Measurements from ENCODE around the gene NHERF2.
A peak's percentile ranks its signal among the peaks of the same experiment; 100 is the strongest.

The NHERF2 gene

DNA sequence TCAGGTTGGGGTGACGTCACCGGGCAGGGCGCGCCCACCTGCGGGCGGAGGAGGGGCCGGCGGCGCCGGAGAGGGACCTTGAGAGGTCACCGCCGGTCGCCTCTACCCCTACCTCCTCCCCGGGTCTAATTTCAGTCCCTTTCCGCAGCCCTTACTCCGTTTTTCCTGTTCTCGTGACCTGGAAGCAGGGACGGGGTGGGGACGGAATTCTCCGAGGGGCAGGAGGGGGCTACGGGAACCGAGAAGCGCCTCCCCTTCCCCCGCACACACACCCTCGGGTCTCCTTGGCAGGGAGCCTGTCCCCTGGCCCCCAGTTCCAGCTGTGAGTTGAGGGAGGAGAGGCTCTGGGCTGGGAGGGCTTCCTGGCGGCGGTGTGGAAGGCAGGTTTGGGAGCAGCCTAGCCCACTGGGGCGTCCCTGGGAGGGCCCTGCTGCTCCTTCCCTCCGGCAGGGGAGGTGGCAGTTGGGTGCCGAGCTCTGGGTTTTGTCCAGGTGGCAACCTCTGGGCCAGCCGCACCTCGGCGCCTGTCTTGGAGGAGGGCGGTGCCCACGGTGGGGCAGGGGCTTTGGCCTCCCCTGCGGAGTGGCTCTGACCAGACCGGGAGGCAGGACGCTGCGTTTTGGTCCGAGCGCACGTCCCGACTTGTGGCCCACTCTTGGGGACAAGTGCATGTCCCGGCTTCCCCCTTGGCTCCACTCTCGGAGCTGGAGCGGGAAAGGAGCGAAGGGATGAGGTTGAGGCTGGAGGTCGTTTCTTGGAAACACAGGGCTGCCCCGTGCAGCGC is 36.2 kb upstream of the NHERF2 start:
- no peak for DNase-seq (ENCODE audit: low read depth in 2 of 3, low spot score in 1 of 3)

DNA sequence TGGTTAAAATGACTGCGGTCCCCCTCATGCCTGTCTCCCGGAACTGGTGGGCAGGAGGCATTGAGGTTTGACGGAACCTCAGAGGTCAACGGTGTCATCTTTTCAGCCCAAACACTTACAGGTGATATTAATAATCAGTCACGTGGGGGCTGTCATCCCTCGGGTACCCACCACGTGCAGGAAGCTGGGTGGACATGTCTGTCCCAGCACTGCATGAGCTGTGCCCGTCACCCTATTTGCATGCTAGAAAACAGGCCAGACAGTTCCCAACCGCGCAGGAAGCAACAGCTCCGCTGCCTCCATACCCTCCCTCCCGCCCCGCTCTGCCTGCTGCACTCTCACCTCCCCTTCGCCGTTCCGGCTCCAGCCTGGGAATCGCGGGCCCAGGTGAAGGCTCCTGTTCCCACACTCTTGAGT is 35.6 kb upstream of the NHERF2 start:
- DNase-seq (ENCODE audit: low read depth in 2 of 3, low spot score in 1 of 3) = no peak

DNA sequence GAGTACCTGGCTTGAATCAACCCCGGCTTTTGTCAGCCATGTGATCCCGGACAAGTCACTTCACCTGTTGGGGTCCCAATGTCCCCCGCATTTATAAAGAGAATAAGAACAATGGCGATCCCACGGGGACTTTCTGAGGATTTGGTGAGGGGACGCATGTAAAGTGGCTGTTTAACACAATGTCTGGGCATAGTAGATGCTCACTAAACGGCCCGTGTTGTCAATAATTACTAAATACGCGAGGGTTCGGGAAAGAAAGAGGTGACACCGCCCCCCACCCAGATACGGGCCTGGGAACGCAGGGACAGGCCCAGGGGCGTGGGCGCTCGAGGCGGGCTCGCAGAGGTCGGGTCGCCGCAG is 35.1 kb upstream of the NHERF2 start:
- DNase-seq (ENCODE audit: low read depth in 2 of 3, low spot score in 1 of 3) = no peak

DNA sequence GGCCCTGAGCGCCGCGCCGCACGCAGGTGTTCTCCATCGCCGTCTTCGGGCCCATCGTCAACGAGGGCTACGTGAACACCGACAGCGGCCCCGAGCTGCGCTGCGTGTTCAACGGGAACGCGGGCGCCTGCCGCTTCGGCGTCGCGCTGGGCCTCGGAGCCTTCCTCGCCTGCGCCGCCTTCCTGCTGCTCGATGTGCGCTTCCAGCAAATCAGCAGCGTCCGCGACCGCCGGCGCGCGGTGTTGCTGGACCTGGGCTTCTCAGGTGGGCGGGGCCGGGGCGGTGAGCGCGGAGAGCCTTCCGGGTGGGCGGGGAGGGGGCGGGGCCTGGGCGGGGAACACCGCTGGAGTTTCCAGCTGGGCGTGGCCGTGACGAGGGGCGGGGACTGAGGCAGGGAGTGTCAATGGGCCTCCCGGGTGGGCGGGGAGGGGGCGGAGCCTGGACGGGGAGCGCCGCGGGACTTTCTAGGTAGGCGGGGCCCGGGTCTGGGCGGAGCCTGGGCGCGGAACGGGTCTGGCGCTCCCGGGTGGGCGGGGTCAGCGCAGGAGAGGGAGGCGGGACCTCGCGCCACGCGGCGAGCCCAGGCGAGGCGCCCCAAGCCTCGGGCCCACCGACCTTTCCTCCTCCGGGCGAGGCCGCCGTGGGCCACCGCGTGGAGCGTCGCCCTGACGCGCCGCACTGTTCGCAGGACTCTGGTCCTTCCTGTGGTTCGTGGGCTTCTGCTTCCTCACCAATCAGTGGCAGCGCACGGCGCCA is 34.6 kb upstream of the NHERF2 start:
- peak; percentile 95 to 98 (median 98) for DNase-seq (ENCODE audit: low read depth in 2 of 3, low spot score in 1 of 3)

DNA sequence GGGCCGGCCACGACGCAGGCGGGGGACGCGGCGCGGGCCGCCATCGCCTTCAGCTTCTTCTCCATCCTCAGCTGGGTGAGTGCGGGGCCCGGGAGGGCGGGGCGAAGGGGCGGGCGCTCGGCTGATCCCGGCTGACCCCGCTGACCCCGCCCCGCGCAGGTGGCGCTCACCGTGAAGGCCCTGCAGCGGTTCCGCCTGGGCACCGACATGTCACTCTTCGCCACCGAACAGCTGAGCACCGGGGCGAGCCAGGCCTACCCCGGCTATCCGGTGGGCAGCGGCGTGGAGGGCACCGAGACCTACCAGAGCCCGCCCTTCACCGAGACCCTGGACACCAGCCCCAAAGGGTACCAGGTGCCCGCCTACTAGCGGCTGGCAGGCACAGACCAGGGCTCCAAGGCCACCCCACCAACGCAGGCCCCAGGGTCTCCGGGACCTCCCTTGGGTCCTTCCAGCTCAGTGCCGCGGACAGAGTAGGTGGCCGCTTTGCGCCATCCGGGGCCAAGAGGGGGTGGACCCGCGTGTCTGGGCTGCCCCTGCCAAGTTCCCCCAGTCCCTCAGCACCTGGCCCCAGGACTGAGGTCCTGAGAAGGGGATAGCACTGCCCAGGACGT is 33.9 kb upstream of the NHERF2 start:
- no peak for DNase-seq (ENCODE audit: low read depth in 2 of 3, low spot score in 1 of 3)

DNA sequence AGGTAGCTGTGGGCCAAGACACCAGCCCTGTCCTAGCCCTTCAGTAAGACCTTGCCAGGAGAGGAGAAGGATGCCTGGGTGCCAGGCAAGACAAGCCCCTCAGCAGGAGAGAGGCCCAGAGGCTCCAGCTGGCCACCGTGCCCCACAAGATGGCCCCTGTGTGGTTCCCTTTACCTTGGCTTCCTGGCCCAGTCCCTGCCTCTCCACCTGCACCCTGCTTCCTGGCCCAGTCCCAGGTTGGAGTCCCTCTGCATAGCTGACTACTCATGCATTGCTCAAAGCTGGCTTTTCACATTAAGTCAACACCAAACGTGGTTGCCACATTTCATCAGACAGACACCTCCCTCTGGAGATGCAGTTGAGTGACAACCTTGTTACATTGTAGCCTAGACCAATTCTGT is 33.0 kb upstream of the NHERF2 start:
- DNase-seq (ENCODE audit: low read depth in 2 of 3, low spot score in 1 of 3) = no peak

DNA sequence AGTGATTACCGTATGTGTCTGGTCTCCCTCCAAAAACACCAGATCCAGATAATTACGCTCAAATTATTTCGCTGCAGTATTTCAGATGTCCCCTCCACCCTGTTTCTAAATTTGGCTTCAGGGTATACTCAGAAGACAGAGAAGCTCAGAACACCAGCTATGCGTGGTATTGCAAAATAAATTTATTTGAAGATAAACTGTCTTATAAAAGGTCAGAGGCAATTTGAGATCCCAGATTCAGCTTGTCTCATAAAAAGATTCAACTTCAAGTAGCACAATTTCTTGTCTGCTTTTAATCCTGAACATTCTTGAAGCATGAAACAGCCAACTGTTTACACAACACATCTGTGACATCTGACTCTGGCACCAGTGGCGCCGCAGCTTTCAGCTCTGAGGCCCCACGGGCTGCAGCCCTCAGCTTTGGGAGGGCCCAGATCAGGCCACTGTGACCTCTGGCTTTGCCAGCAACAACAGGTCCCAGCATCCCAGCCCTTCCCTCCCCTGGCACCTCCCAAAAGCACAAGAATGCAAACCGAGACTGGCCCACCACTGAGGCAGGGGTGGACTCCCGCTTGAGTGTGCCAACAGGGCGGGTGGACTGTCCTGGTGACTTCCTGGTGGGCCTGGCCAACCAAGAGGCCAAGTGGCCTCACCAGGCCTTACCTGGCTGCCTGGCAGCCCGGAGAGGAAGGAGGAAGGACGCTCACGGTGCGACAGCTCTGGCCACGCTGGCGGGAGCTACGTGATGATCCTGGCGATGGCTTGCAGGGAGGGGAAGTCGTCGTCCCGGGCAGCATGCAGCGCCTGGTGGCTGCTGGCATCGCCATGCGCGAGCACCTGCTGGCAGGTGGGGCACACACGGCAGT is 29.0 kb upstream of the NHERF2 start:
- no peak for DNase-seq (ENCODE audit: low read depth in 2 of 3, low spot score in 1 of 3)

DNA sequence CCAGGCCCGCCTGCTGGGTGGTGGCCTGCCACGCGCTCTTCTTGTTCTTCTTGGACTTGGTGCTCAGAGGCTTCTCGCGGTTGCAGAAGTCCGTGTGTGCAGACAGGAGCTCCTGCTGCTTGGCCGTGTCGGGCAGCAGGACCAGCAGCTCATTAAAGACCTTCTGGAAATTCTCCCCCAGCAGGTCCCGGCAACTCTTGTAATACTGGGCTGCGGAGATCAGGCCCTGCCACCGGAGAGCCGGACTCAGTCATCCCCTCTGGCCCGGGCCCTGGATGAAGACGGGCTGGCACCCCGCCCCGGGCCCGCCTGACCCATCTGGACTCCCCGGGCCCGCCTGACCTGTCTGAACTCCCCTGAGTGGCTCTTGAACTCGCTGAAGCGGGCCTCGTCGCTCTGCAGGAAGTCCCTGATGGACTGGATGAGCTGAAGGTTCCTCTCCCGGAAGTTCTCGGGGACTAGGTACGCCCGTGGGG is 28.3 kb upstream of the NHERF2 start:
- DNase-seq (ENCODE audit: low read depth in 2 of 3, low spot score in 1 of 3) = no peak

DNA sequence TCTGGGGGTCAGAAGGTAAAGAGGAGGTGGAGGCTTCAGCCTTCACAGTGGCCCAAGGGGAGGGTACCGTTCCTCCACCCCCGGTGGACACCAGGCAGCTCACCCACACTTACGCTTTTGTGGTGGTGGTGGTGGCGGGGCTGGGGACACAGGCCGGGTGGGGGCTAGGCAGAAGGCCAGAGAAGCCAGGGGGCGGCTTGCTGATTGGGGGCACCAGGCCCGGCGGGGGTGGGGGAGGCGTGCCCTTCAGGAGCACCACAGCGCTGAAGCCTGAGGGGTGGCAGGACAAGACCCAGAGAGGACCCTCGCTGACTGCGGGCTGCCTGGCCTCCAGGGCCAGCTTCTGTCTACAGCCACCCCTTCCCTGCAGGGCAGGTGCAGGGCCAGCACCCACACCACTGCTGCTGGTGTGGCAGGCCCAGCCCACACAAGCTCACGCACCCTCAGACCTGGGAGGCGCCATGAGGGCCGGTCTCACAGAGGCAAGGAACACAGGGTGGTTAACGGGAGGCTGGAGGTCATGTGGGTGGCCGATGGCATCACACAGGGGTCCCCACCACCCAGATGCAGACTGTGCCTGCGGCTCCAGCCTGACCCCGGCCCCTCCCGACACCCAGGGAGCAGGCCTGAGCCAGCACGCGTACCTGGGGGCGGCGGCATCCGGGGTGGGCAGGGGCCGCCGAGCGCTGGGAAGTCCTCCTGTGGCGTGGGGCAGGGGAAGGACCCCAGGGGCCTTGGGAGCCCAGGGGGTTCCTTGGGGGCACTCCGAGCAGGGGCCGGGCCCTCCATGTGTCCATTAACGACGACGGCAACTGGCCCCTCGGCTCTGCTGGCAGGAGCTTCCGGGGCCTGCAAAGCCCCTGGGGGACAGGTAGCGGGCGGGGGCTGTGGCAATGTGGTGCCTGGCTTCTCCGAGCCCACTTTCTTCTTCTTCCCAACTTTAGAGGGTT is 27.6 kb upstream of the NHERF2 start:
- DNase-seq (ENCODE audit: low read depth in 2 of 3, low spot score in 1 of 3) = no peak

DNA sequence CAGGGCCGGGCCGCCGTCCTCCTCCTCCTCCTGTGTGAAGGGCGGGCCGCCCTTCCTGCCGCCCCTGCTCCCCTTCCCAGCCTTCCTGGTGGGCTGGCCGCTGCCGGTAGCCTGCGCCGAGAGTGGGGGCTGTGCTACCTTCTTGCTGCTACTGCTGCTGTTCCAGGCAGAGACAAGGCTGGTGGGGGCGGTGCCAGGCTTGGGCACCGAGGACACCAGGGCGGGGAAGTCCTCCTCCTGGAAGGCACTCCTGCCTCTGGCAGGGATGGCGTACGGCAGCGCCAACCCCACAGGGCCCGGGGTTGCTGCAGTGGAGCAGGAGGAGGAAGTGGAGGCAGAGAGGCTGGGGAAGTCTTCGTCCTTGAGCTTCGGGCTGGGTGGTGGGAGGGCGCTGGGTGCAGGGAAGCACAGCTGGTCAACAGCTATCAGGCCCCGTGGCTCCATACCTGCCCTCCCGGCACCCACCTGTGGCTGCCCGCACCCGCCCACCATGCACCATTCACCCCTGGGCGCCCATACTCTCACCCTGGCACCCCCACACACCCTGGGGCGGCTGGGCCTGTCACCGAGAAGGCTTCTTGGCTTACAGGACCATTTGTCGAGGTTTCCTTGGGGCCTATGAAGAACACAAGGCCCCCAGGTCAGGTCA is 26.7 kb upstream of the NHERF2 start:
- no peak for DNase-seq (ENCODE audit: low read depth in 2 of 3, low spot score in 1 of 3)

DNA sequence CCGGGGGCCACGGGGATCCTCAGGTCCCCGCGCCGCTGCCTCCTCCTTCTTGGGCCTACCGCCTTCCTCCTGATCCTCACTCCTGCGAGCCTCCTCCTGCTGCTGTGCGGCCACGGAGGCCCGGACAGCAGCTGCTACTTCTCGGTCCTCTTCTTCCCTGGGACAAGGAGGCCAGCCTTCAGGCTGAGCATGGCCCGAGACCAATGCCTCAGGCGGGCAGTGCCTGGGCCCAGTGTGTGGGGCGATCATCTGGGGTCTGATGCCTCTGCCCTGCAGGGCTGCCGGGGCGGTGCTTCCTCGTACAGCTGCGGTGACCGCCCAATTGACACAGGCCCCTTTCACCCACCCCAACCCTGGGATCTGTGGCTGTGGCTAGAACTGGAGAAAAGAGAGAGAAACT is 25.7 kb upstream of the NHERF2 start:
- no peak for DNase-seq (ENCODE audit: low read depth in 2 of 3, low spot score in 1 of 3)

DNA sequence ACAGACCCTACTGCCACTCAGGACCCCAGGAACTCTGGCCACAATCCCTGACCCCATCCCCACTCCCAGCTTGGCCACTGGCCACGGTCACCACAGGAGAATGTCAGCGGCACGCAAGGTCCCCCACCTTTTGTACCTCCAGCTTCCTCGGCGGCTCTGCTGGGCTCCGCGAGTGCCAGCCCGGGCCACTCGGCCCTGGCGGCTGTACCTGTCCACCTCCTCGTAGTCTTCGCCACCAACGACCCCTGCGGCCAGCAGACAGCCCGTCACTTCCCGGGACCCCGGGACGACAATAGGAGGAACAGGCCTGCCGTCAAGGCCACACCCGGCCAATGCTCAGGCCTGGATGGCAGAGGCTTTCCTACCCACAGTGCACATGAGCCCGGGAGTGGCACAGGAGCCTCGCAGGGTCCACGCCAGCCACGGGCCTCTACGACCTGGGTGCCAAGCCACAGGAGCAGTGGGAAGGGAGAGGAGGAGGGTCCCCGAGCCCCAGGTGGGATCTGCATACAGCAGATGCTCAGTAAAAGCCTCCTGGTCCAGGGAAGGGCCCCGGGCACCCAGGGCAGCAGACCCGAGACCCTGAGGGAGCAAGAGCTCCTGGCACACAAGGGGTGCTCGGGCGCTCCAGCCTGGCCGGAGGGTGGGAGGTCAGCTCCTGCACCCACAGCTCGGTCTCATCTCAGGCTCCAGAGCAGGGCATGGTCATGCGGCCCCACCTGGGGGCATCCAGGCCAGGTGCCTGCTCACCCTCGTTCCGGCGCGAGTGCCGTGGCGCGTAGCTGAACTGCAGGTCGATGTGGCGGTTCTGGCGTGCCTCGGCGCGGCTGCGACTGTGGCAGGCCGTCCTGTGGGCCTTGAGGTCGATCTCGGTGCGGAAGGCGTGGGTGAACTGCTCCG is 25.0 kb upstream of the NHERF2 start:
- no peak for DNase-seq (ENCODE audit: low read depth in 2 of 3, low spot score in 1 of 3)

DNA sequence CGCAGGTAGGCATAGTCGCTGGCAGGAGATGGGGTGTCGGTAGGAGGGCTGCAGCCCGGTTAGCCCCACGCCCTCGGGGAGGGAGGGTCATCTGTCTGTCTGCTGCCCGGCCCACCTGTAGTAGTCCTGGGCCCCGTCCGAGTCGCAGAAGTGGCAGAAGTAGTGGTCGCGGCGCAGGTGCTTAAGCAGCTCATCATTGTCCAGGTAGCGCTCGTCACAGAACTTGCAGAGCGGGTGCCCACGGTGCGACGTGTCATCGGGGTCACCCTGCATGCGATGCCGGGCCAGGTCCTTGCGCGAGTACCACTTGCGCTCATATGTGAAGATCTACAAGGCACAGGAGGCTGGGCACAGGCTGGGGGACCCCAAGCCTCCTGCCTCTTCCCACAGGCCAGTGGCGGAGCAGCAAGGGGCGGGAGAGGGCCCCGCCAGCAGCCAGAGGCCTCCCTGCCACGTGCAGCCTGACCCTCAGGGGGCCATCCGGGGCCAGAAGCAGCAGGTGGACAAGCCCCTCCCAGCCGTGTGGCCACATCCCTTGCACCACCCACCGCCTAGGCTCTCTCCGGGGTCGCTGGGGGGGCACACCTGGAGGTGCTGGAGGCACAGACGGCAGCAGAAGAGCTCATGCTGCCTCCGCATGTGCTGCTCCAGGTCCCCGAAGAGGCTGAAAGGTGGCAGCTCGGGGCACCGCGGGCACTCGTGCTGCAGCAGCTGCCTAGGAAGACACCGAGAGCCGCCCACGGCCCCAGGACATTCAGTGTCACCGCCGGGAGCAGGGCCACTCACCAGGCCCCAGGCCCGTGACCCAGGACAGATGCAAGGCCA is 24.1 kb upstream of the NHERF2 start:
- DNase-seq (ENCODE audit: low read depth in 2 of 3, low spot score in 1 of 3) = no peak

DNA sequence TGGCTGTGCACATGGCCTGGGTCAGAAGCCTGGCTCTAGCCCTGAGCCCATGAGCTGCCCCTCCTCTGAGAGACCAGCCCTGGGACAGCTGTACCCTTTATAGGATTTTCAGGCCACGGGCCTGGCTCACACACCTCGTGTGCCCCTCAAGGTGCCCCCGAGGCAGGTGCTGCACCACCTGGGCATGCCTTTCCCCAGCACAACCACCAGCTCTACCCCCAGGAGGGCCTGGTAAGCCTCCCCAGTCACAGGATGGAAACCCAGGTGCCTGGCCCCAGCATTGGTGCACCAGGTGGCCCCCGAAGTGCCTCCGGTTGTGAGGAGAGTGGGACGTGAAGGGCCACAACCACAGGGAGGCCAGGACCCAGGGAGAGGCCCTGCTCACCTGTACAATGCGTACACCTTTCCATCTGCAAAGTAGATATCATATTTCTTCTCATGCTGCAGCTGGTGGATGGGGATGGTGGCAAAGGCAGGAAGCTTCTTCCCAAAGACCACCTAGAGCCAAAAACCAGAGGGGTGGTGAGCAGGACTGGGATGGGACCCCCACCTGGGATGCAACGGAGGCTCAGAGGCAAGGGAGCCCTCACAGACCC is 23.4 kb upstream of the NHERF2 start:
- no peak for DNase-seq (ENCODE audit: low read depth in 2 of 3, low spot score in 1 of 3)

DNA sequence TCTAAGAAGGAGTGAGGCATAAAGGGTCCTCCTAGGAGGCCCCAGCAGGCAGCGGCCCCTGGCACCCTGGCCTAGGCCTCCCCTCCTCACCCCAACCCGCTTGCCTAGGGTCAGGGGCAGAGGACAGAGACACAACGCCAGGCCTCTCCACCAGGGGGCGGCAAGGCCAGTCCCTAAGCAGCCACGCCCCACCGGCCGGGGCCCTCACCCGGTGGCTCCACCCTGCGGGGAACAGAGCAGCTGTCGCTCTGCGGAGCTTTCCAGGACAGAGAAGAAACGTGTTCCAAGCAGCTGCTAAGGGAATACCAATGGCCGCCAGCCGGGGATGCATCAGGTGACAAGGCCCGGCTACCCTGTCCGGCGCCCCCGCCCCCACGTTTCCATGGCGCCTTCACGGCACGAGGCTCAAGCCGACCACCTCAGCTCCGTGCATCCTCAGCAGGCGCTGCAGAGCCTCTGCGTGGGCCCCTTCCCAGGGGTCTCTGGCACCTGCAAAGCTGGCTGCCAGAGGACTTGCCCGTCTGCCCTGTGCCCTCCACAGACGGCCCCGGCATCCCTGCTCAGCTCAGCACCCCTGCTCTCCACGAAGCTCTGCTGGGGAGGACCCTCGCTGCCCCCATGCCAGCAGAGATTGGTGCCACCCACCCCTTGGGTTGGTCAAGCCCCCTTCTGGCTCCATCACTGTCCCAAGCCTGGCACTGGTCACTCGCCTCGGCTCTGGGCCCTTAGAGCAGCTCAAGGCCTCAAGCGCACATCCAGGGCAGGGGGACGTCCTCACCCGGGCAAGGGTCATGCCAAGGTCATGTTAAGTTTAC is 22.7 kb upstream of the NHERF2 start:
- peak; percentile 84 to 90 (median 90) for DNase-seq (ENCODE audit: low read depth in 2 of 3, low spot score in 1 of 3)

DNA sequence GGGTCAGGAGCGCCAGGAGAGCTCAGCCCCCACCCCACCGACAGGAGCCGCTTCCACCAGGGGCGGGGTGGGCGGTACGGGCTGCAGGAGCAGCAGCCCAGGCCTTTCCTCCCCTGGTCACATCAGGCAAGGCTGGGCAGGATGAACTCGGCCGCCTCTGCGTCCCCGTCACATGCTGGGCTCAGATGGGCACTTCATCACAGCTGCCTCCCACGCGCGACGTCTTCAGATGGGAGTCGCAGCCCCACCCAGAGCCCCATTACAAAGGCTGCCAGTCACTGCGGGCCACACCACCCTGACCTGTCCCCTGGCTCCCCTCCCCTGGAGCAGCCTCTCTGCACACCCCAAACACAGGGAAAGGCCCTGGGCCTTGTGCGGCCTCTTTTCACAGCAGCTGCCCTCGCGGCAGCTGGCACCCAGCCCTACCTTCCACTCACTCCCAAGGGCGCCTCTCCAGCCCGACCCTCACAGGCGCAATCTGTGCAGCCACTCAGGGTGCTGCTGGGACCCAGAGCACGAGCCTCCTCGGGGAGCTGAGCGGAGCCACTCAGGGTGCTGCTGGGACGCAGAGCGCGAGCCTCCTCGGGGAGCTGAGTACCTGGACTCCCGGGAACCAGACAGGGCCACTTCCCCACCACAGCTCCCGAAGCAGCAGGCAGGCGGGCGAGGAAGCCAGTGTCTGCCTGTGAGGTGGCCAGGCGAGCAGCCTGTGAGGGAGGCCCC is 21.7 kb upstream of the NHERF2 start:
- DNase-seq (ENCODE audit: low read depth in 2 of 3, low spot score in 1 of 3) = no peak

All from stimulated activated CD4-positive, alpha-beta T cell treated with anti-CD3 and anti-CD28 coated beads, Interleukin-12 subunit alpha, Interleukin-12 subunit beta, amount 100 ng/mL, for 48 hours (primary cell).